ENCODE measurements around the gene FFAR3.

Gene FFAR3

DNA sequence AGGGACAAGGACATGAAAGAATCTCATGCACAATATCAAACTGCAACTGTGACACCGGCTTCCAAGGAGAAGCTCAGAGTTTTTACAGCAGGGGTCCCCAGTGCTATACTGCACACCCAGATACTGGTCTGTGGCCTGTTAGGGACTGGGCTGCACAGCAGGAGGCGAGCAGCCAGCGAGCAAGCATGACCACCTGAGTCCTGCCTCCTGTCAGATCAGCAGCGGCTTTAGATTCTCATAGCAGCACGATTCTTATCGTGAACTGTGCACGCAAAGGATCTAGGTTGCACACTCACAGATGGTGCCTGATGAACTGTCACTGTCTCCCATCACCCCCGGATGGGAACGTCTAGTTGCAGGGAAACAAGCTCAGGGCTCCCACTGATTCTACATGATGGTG is 42.4 kb upstream of the FFAR3 start:
- H3K9me2 ChIP-seq (ENCODE audit: low read depth, low read length), result no peaks in the 10 kb centered on the region
- no peaks in the 10 kb centered on the region for H3K79me2 ChIP-seq (ENCODE audit: insufficient read depth, low read length)
- no peak overlapping the region for H2AFZ ChIP-seq (ENCODE audit: low read length)
- TF ChIP-seq EZH2 (IDR thresholded peaks at IDR 0.05; ENCODE audit: borderline replicate concordance, low read length), result no peak
- TF ChIP-seq, protein P1, sequence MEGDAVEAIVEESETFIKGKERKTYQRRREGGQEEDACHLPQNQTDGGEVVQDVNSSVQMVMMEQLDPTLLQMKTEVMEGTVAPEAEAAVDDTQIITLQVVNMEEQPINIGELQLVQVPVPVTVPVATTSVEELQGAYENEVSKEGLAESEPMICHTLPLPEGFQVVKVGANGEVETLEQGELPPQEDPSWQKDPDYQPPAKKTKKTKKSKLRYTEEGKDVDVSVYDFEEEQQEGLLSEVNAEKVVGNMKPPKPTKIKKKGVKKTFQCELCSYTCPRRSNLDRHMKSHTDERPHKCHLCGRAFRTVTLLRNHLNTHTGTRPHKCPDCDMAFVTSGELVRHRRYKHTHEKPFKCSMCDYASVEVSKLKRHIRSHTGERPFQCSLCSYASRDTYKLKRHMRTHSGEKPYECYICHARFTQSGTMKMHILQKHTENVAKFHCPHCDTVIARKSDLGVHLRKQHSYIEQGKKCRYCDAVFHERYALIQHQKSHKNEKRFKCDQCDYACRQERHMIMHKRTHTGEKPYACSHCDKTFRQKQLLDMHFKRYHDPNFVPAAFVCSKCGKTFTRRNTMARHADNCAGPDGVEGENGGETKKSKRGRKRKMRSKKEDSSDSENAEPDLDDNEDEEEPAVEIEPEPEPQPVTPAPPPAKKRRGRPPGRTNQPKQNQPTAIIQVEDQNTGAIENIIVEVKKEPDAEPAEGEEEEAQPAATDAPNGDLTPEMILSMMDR (IDR thresholded peaks at IDR 0.05; ENCODE audit: low read length), result peak; percentile 21; the same call in 1 of the 2 replicates
- no peak overlapping the region for H3K4me3 ChIP-seq (ENCODE audit: low read depth, low read length, poor library complexity, severe bottlenecking)
- H3F3A ChIP-seq (ENCODE audit: insufficient read depth, low read length), result no peaks in the 10 kb centered on the region
- no peaks in the 10 kb centered on the region for H3K9me3 ChIP-seq (ENCODE audit: low read length)
- no peaks in the 10 kb centered on the region for H3K36me3 ChIP-seq (ENCODE audit: insufficient read depth, low read length)
- peaks cover 45% of the 10 kb centered on the region for H3K4me1 ChIP-seq (ENCODE audit: insufficient read depth, low read length, severe bottlenecking)
- H3K9ac ChIP-seq (ENCODE audit: low read length), result no peak overlapping the region
- H3K4me2 ChIP-seq (ENCODE audit: low read length), result no peak overlapping the region
- H3K27me3 ChIP-seq (ENCODE audit: insufficient read depth, low read length), result 0 out of 2 replicates have a peak, but pooled peaks cover 3% of the 10 kb centered on the region
- no peak overlapping the region for H3K27ac ChIP-seq (ENCODE audit: low read depth, low read length, poor library complexity, severe bottlenecking)
- no peaks in the 10 kb centered on the region for H4K20me1 ChIP-seq (ENCODE audit: insufficient read depth, low read length)

DNA sequence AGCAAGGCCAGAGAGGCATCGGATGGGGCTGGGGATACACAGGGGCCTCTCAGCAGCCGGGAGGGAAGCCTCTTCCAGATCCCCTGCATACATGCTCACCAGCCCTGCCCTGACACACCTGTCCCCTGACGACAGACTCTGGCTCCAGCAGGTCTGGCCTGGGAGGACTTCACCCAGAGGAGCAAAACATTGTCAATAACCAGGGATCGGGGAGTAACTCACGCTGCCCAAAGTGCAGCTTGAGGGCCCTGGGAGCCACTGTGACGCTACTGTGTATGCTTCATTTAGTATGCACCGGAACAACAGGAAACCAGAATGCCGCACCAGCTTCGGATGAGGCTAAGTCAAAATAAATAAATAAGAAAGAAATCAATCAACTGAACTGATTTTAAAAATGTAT is 41.7 kb upstream of the FFAR3 start:
- Histone ChIP-seq H3K27me3 (ENCODE audit: insufficient read depth, low read length) (0 out of 2 replicates have a peak, but pooled peaks cover 3% of the 10 kb centered on the region), H4K20me1 (ENCODE audit: insufficient read depth, low read length) (no peaks in the 10 kb centered on the region), H3K4me1 (ENCODE audit: insufficient read depth, low read length, severe bottlenecking) (peaks cover 51% of the 10 kb centered on the region), H2AFZ (ENCODE audit: low read length) (no peak overlapping the region), H3K36me3 (ENCODE audit: insufficient read depth, low read length) (no peaks in the 10 kb centered on the region), H3K4me3 (ENCODE audit: low read depth, low read length, poor library complexity, severe bottlenecking) (no peak overlapping the region), H3K27ac (ENCODE audit: low read depth, low read length, poor library complexity, severe bottlenecking) (peak overlapping the region; percentile 69), H3K9me2 (ENCODE audit: low read depth, low read length) (no peaks in the 10 kb centered on the region), H3F3A (ENCODE audit: insufficient read depth, low read length) (no peaks in the 10 kb centered on the region), H3K9me3 (ENCODE audit: low read length) (no peaks in the 10 kb centered on the region), H3K9ac (ENCODE audit: low read length) (no peak overlapping the region; the same call in 1 of the 2 replicates), H3K79me2 (ENCODE audit: insufficient read depth, low read length) (no peaks in the 10 kb centered on the region), H3K4me2 (ENCODE audit: low read length) (no peak overlapping the region)
- TF ChIP-seq, protein P1 (IDR thresholded peaks at IDR 0.05; ENCODE audit: low read length), result no peak
- TF ChIP-seq EZH2 (IDR thresholded peaks at IDR 0.05; ENCODE audit: borderline replicate concordance, low read length), result no peak

DNA sequence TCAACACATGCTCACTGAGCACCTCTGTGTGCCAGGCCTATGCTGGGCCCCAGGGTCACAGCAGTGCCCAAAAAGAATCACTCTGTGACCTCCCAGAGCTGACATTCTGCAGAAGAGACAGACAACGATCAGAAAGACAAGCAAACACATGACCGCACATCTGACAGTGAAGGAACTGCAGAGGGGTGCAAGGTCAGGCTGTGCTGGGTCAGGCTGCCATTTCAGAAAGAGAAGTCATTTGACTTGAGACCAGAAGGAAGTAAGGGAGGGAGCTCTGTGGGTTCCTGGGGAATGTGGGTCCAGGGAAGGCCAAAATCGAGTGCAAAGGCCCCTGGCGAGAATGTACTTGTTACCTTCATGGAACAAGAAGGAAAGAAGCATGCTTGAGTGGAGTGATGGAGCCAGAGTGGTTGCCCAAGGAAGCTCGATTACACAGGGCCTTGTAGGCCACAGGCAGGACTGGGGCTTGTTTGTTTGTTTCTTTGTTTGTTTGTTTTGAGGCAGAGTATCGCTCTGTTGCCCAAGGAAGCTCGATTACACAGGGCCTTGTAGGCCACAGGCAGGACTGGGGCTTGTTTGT is 40.7 kb upstream of the FFAR3 start:
- Histone ChIP-seq H3K9me2 (ENCODE audit: low read depth, low read length) (no peaks in the 10 kb centered on the region), H3K79me2 (ENCODE audit: insufficient read depth, low read length) (no peaks in the 10 kb centered on the region), H2AFZ (ENCODE audit: low read length) (no peak overlapping the region), H4K20me1 (ENCODE audit: insufficient read depth, low read length) (no peaks in the 10 kb centered on the region), H3K9me3 (ENCODE audit: low read length) (no peaks in the 10 kb centered on the region), H3K36me3 (ENCODE audit: insufficient read depth, low read length) (no peaks in the 10 kb centered on the region; the same call in 1 of the 2 replicates), H3K9ac (ENCODE audit: low read length) (no peak overlapping the region), H3K4me3 (ENCODE audit: low read depth, low read length, poor library complexity, severe bottlenecking) (no peak overlapping the region), H3K4me1 (ENCODE audit: insufficient read depth, low read length, severe bottlenecking) (peaks cover 51% of the 10 kb centered on the region), H3F3A (ENCODE audit: insufficient read depth, low read length) (no peaks in the 10 kb centered on the region), H3K4me2 (ENCODE audit: low read length) (no peak overlapping the region), H3K27me3 (ENCODE audit: insufficient read depth, low read length) (0 out of 2 replicates have a peak, but pooled peaks cover 3% of the 10 kb centered on the region), H3K27ac (ENCODE audit: low read depth, low read length, poor library complexity, severe bottlenecking) (peak overlapping the region; percentile 69)
- no peak for TF ChIP-seq EZH2 (IDR thresholded peaks at IDR 0.05; ENCODE audit: borderline replicate concordance, low read length)
- TF ChIP-seq, protein P1 (IDR thresholded peaks at IDR 0.05; ENCODE audit: low read length), result no peak

All from OCI-LY1 (cell line).